ENCODE measurements around the gene MYOZ2.

The MYOZ2 gene

GRCh38 chr4:119135721-119136121, at the start of gene MYOZ2:
TSS of gene MYOZ2 (plus strand) at chr4:119135832. CDS start at chr4:119136526, 694 bp downstream.
- TF ChIP-seq CTCF (IDR thresholded peaks at IDR 0.05; ENCODE audit: extremely low read depth, insufficient read depth, missing control alignments): no peak
- DNase-seq (ENCODE audit: low spot score): no peak
- in situ Hi-C loops (cut with MboI; ENCODE audit: low pct_unique_long_range_greater_than_20kb, low sequenced_read_pairs, unreplicated experiment): no loop called here

GRCh38 chr4:119087121-119087520, 48.5 kb upstream of the MYOZ2 start:
- TF ChIP-seq CTCF (IDR thresholded peaks at IDR 0.05; ENCODE audit: extremely low read depth, insufficient read depth, missing control alignments): no peak
- in situ Hi-C loops (cut with MboI; ENCODE audit: low pct_unique_long_range_greater_than_20kb, low sequenced_read_pairs, unreplicated experiment): no loop called here
- DNase-seq (ENCODE audit: low spot score): no peak

GRCh38 chr4:119087656-119088055, 48.0 kb upstream of the MYOZ2 start:
- in situ Hi-C loops (cut with MboI; ENCODE audit: low pct_unique_long_range_greater_than_20kb, low sequenced_read_pairs, unreplicated experiment): no loop called here
- TF ChIP-seq CTCF (IDR thresholded peaks at IDR 0.05; ENCODE audit: extremely low read depth, insufficient read depth, missing control alignments): no peak
- DNase-seq (ENCODE audit: low spot score): no peak

- no peak for TF ChIP-seq CTCF (IDR thresholded peaks at IDR 0.05; ENCODE audit: extremely low read depth, insufficient read depth, missing control alignments)
- in situ Hi-C loops (cut with MboI; ENCODE audit: low pct_unique_long_range_greater_than_20kb, low sequenced_read_pairs, unreplicated experiment): no loop called here
- DNase-seq (ENCODE audit: low spot score): no peak
These were observed 42.4 kb upstream of the MYOZ2 start for GRCh38 chr4:119093042-119093827.

- TF ChIP-seq CTCF (IDR thresholded peaks at IDR 0.05; ENCODE audit: extremely low read depth, insufficient read depth, missing control alignments): no peak
- in situ Hi-C loops (cut with MboI; ENCODE audit: low pct_unique_long_range_greater_than_20kb, low sequenced_read_pairs, unreplicated experiment): no loop called here
- peak; percentile 12 for DNase-seq (ENCODE audit: low spot score)
These were observed 38.2 kb upstream of the MYOZ2 start for GRCh38 chr4:119097282-119097900.

GRCh38 chr4:119098306-119098705, 37.3 kb upstream of the MYOZ2 start:
- no peak for TF ChIP-seq CTCF (IDR thresholded peaks at IDR 0.05; ENCODE audit: extremely low read depth, insufficient read depth, missing control alignments)
- in situ Hi-C loops (cut with MboI; ENCODE audit: low pct_unique_long_range_greater_than_20kb, low sequenced_read_pairs, unreplicated experiment): no loop called here
- no peak for DNase-seq (ENCODE audit: low spot score)
